IMR-90 (cell line): ENCODE measurements around the gene C22orf31. TPM values are rescaled to one million over a fixed set of nuclear protein-coding genes. Genes with fewer than 3 reads are reported as not detected.

Source experiments
- ATAC-seq: fragments of 200-7000 bp; cut with Tn5 transposase; 2 replicates; pipeline ENCODE4 v1.9.1; 2020; ENCODE audit warnings: low read depth, mild to moderate bottlenecking, moderate library complexity
- BruUV-seq: library from RNA; stranded (reverse); fragments of 400-500 nt; replicated peaks from 2 replicates; lab custom pipeline; 2021; lab: Mats Ljungman, UMichigan
- CTCF ChIA-PET: fragments of 300-600 bp; formaldehyde crosslinking; extraction: SDS; loops from one replicate; lab custom pipeline; 2021; ENCODE audit warnings: antibody characterized with exemption; lab: Yijun Ruan, JAX
- POLR2A ChIA-PET: fragments of 300-600 bp; sonication (Branson Sonifier 250); formaldehyde crosslinking; loops from one replicate; lab custom pipeline; 2022; ENCODE audit warnings: antibody characterized with exemption; ENCODE audit not compliant: unreplicated experiment; lab: Charles Lee
- DNase-seq: peaks from one replicate; pipeline ENCODE4 v3.0.0; 2013
- H2AFZ ChIP-seq: replicated peaks from 2 replicates; pipeline ENCODE3; 2013; ENCODE audit warnings: low read length, mild to moderate bottlenecking; ENCODE audit not compliant: poor library complexity
- H2AK5ac ChIP-seq: 2 replicates; pipeline ENCODE4 v1.6.1; 2013; ENCODE audit warnings: low read depth, low read length, inconsistent platforms
- H2AK9ac ChIP-seq: replicated peaks from 2 replicates; pipeline ENCODE3; 2013; ENCODE audit warnings: mild to moderate bottlenecking, low read depth, low read length, moderate library complexity; ENCODE audit not compliant: poor library complexity
- H2BK120ac ChIP-seq: 2 replicates; pipeline ENCODE4 v1.6.1; 2013; ENCODE audit warnings: low read depth, low read length, inconsistent platforms
- H2BK15ac ChIP-seq: 3 replicates; pipeline ENCODE4 v1.6.1; 2013; ENCODE audit warnings: low read depth, low read length, inconsistent platforms
- H2BK20ac ChIP-seq: 2 replicates; pipeline ENCODE4 v1.6.1; 2013; ENCODE audit warnings: low read depth, mild to moderate bottlenecking, inconsistent platforms, low read length, moderate library complexity
- H2BK5ac ChIP-seq: 2 replicates; pipeline ENCODE4 v1.6.1; 2013; ENCODE audit warnings: mild to moderate bottlenecking, low read depth, low read length, inconsistent platforms; ENCODE audit not compliant: poor library complexity, severe bottlenecking
- H3K14ac ChIP-seq: replicated peaks from 2 replicates; pipeline ENCODE4 v1.6.1; 2013; ENCODE audit warnings: low read depth, low read length, inconsistent platforms
- H3K18ac ChIP-seq: 2 replicates; pipeline ENCODE4 v1.6.1; 2013; ENCODE audit warnings: low read depth, low read length, control low read depth
- H3K23ac ChIP-seq: 2 replicates; pipeline ENCODE4 v1.6.1; 2013; ENCODE audit warnings: low read depth, low read length, inconsistent platforms
- H3K27ac ChIP-seq: 2 replicates; pipeline ENCODE4 v1.5.1; 2013; ENCODE audit warnings: mild to moderate bottlenecking, control low read depth, low read length; ENCODE audit not compliant: insufficient read depth
- H3K27me3 ChIP-seq: 2 replicates; pipeline ENCODE4 v1.6.1; 2013; ENCODE audit warnings: low read length; ENCODE audit not compliant: control insufficient read depth, insufficient read depth
- H3K36me3 ChIP-seq: 2 replicates; pipeline ENCODE4 v1.6.1; 2013; ENCODE audit warnings: low read length, mixed read lengths; ENCODE audit not compliant: control insufficient read depth, insufficient read depth
- H3K4ac ChIP-seq: 2 replicates; pipeline ENCODE4 v1.6.1; 2013; ENCODE audit warnings: low read depth, low read length, inconsistent platforms
- H3K4me1 ChIP-seq: 2 replicates; pipeline ENCODE4 v1.6.1; 2013; ENCODE audit warnings: low read length, mixed read lengths; ENCODE audit not compliant: control insufficient read depth, insufficient read depth
- H3K4me2 ChIP-seq: 2 replicates; pipeline ENCODE4 v1.6.1; 2013; ENCODE audit warnings: low read depth, mild to moderate bottlenecking, control low read depth, low read length, moderate library complexity
- H3K4me3 ChIP-seq: 2 replicates; pipeline ENCODE4 v1.5.1; 2013; ENCODE audit warnings: low read depth, mild to moderate bottlenecking, control low read depth, low read length, moderate library complexity; ENCODE audit not compliant: insufficient read depth
- H3K56ac ChIP-seq: 2 replicates; pipeline ENCODE4 v1.6.1; 2013; ENCODE audit warnings: low read length, inconsistent platforms; ENCODE audit not compliant: insufficient read depth; ENCODE audit errors: extremely low read depth
- H3K79me1 ChIP-seq, 2 experiments: 2 replicates each; pipeline ENCODE4 v1.6.1; 2013; ENCODE audit warnings: low read length in 2 of 2, inconsistent platforms in 1 of 2, low read depth in 1 of 2
- H3K9ac ChIP-seq: 2 replicates; pipeline ENCODE4 v1.6.1; 2013; ENCODE audit warnings: low read depth, low read length, control low read depth
- H3K9me1 ChIP-seq: 2 replicates; pipeline ENCODE4 v1.6.1; 2013; ENCODE audit warnings: low read length, inconsistent platforms; ENCODE audit not compliant: insufficient read depth
- H3K9me3 ChIP-seq: 2 replicates; pipeline ENCODE4 v1.6.1; 2013; ENCODE audit warnings: low read length; ENCODE audit not compliant: control insufficient read depth, insufficient read depth
- H4K20me1 ChIP-seq: 2 replicates; pipeline ENCODE4 v1.6.1; 2013; ENCODE audit warnings: low read length, inconsistent platforms; ENCODE audit not compliant: insufficient read depth
- H4K5ac ChIP-seq: 2 replicates; pipeline ENCODE4 v1.6.1; 2013; ENCODE audit warnings: mild to moderate bottlenecking, low read depth, low read length, control low read depth
- H4K8ac ChIP-seq, 2 experiments: 2 replicates each; pipeline ENCODE4 v1.6.1; 2013; ENCODE audit warnings: low read depth in 2 of 2, low read length in 2 of 2, control low read depth in 1 of 2, inconsistent platforms in 1 of 2
- H4K91ac ChIP-seq: 2 replicates; pipeline ENCODE4 v1.6.1; 2013; ENCODE audit warnings: low read depth, low read length, inconsistent platforms; ENCODE audit not compliant: insufficient read depth
- BHLHE40 ChIP-seq: fragments of 150-350 bp; IDR thresholded peaks from 2 replicates; pipeline ENCODE4 v1.6.1; 2016; ENCODE audit warnings: mild to moderate bottlenecking, low read depth, low read length
- CEBPB ChIP-seq: IDR thresholded peaks from 2 replicates; pipeline ENCODE4 v1.6.1; 2012; ENCODE audit warnings: low read depth, low read length, improper control_type of control experiment
- WGBS, 2 experiments: methylation state at CpG; one replicate each; pipeline versions ENCODE4 v1.1.5 to v1.1.7; 2013; ENCODE audit warnings: missing lambda C conversion rate in 2 of 2; ENCODE audit not compliant: insufficient read length in 1 of 2; ENCODE audit errors: extremely low coverage in 2 of 2; 5-methylcytosine and 5-hydroxymethylcytosine counted together
- dilution Hi-C: fragments of 300-500 bp; cut with HindIII; formaldehyde crosslinking; loops from one replicate; pipeline ENCODE4 v1.14.3; 2018; ENCODE audit warnings: low sequenced_read_pairs; ENCODE audit not compliant: unreplicated experiment
- in situ Hi-C: fragments of 300-500 bp; cut with MboI; formaldehyde crosslinking; loops from 3 replicates; pipeline ENCODE4 v1.14.3; 2019; ENCODE audit warnings: low sequenced_read_pairs, inconsistent platforms, mixed read lengths
- intact Hi-C: fragments of 100-400 bp; cut with micrococcal nuclease; formaldehyde crosslinking; loops from 2 replicates; pipeline ENCODE4 v1.10.0; 2022
- polyA plus RNA-seq, 3 experiments: library from polyadenylated mRNA; depleted of rRNA; stranded (reverse); fragments of >200 nt; gene quantifications; 2 replicates each; pipeline ENCODE4 v1.2.3, GENCODE V29; 2012; ENCODE audit warnings: low replicate concordance in 1 of 3
- total RNA-seq: library from RNA; depleted of rRNA; stranded (reverse); fragments of >200 nt; gene quantifications from 2 replicates; pipeline ENCODE4 v1.2.3, GENCODE V29; 2012

The C22orf31 gene
- total and polyA plus RNA-seq, 2 of the 4 experiments (the other 2 are of a cell fraction), result not detected

- no peak for TF ChIP-seq BHLHE40
- peak; percentile 71 for TF ChIP-seq CEBPB
- Histone ChIP-seq H3K4me1 (peaks cover 14% of the 10 kb centered on the region), H3K36me3 (peaks cover 1% of the 10 kb centered on the region; the same call in 1 of the 2 replicates), H4K5ac (no peak overlapping the region), H4K8ac (no peak overlapping the region), H2AK5ac (no peak overlapping the region), H3K9ac (no peak overlapping the region), H3K9me3 (no peaks in the 10 kb centered on the region), H3K14ac (no peak overlapping the region), H3K23ac (no peak overlapping the region), H3K27ac (no peak overlapping the region), H3K27me3 (no peaks in the 10 kb centered on the region), H2BK5ac (no peak overlapping the region), H2BK15ac (no peak overlapping the region), H3K79me1 (no peaks in the 10 kb centered on the region), H3K56ac (no peak overlapping the region), H2BK120ac (no peak overlapping the region), H3K4me2 (no peak overlapping the region), H3K18ac (no peak overlapping the region), H4K20me1 (no peaks in the 10 kb centered on the region), H3K4ac (no peak overlapping the region), H3K9me1 (peaks cover 10% of the 10 kb centered on the region; the same call in 1 of the 2 replicates), H3K4me3 (no peak overlapping the region), H2AK9ac (no peak overlapping the region), H2BK20ac (no peak overlapping the region), H4K91ac (no peak overlapping the region), H2AFZ (no peak overlapping the region)
- CTCF ChIA-PET, result no interaction called here
- POLR2A ChIA-PET, result no interaction called here
- intact Hi-C loops (no loop called here), in situ Hi-C loops (no loop called here), dilution Hi-C loops (no loop called here)
- peak; percentile 38; the same call in 1 of the 2 replicates for ATAC-seq
- peak; percentile 58 for DNase-seq
- 100% methylated on average over 1 of the region's 5 CpGs; no CpG with 5 or more reads in 1 of the 2 experiments for WGBS, 2 experiments
- no TSS peak for BruUV-seq
Measured at GRCh38 chr22:29108137-29108536, 46.5 kb upstream of the C22orf31 start.
